Colon (tissue), 2 donors: ENCODE measurements around the gene MROH7.
"Not testable (repeated sequence)": the region's sequence is repeated elsewhere in the genome, so short reads cannot be mapped to it uniquely, and the experiment has no call there.

Experiments
- FAIRE-seq: peaks from 2 replicates; lab custom pipeline; 2012; peaks lifted over from hg19 to GRCh38; lab: Jason Lieb, UNC
- donor health status: control.
- donor health status: control.

MROH7 gene

GRCh38 chr1:54610048-54610447 lies 31.5 kb upstream of the MROH7 start:
- FAIRE-seq: no peak

DNA sequence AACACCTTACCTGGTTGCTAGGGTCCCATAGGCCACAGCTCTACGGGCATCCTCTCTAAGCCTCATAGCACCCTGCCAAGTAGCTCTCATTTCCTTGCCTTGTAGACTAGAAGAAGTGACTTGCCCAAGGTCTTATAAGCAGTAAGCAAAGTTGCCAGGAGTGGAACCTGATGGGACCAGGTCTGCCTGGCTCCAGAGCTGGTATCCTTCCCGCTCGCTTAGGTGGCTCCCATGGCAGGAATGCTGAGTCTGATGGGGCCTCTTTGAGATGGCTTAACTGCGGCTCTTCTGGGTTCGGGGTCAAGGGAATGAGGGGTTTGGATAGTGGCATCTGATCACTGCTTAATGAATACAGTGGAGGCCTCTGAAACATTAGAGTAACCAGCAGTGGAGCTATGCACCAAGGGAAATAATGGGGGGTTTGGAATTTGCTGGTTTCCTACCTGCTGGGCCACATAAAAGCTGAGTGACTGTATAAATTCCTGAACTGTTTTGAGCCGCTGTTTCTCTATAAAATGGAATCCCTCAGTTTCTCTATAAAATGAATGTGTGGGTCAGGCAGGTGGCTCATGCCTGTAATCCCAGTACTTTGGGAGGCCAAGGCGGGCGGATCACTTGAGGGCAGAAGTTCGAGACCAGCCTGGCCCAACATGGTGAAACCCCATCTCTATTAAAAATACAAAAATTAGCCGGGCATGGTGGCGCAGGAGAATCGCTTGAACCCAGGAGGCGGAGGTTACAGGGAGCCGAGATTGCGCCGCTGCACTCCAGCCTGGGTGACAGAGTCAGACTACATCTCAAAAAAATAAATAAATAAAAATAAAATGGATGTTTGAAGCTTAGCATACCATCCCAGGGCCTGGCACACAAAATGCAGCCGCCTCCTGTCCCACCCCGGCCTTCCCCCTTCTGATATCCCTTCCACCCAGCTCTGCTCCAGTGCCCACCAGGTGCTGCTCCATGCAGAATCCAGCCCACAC lies 30.7 kb upstream of the MROH7 start:
- FAIRE-seq: no peak

- no peak for FAIRE-seq
These were observed 30.0 kb upstream of the MROH7 start for GRCh38 chr1:54611621-54612020.

DNA sequence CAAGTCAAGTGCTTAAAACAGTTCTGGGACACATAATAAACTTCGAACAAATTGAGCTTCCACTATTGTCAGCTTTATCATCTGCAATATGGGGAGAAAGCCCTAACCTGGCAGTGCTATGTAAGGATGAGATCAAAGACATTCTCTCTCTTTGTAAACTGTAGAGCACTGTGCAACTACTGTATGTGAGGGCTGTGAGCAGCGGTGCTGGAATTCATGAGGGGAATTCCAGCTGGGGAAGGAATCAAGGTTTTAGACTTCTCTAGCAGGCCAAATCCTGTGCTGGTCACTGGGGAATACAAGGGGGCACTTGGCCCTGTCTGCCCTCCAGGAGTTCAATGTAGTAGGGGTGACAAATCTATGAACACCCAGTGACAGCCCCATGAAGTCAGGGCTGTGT lies 27.6 kb upstream of the MROH7 start:
- FAIRE-seq: no peak

GRCh38 chr1:54614563-54614962 lies 27.0 kb upstream of the MROH7 start:
- FAIRE-seq: no peak

GRCh38 chr1:54615531-54616279 lies 25.9 kb upstream of the MROH7 start:
- no peak for FAIRE-seq

DNA sequence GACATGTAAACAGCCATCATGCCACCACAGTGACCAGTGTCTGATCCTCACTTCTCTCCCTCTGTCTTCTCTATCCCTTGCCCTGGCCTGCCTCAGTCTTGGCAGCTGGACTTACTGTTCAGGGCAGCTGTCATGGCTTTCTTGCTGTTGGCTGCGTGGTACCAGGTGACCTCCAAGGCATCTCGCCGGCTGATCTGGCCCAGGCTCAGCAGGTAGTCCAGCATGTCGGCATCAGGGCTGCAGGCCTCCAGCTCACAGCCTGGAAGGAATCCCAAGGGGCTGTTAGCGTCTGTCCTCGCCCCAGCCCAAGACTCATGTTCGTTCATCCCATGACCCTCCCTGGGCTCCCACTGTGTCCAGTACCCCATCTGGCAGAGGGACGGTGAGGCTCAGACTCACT lies 21.8 kb upstream of the MROH7 start:
- no peak for FAIRE-seq

- FAIRE-seq: no peak
These were observed 18.2 kb upstream of the MROH7 start, which contains the start of gene FAM151A for GRCh38 chr1:54623216-54624007. Gene FAM151A (minus strand): TSS chr1:54623525. CDS start chr1:54623395, 130 bp downstream.

DNA sequence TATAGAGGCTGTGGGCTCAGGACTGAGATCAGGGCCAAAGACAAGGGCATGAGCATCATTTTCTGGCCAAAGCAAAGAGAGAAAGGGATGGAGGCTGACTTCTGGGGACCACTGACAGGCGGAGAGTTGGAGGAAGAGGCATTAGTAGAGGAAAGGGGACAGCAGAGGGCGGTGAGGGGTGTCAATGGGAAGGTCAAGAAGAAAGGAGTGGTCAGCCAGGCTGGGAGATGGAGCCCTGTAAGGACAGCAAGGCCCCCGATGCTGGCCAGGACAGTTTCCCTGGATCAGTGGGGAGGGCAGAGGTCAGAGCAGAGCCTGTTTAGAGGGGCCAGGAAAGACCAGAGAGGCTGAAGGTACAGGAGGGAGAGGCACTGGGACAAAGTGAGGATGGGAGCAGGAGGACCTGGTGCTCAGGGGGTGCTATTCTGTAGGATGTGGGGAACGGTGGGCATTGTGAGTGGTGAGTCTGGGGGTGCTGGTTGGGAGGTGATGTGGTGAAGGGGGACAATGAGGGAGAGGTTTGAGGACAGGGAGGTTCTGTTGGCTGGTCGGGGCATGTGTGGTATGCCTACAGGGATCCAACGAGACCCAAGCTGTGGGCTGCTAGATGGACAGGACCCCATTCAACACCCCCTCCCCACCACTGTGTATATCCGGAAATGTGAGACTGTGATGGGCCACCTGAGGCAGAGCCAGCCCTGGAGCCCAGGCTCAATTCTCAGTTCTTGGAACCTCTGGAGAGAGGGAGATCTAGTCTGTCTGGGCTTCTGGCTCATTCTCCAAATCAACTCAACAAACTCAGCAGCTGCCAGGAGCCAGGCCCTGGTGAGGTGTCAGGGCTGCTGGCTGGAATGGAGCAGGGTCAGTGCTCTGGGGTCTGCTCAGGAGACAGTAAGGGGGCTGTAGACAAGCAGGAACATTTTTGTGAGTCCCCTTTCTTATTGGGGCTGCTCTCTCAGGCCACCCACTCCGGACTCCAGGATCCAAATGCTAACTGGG lies 16.8 kb upstream of the MROH7 start:
- no peak for FAIRE-seq

DNA sequence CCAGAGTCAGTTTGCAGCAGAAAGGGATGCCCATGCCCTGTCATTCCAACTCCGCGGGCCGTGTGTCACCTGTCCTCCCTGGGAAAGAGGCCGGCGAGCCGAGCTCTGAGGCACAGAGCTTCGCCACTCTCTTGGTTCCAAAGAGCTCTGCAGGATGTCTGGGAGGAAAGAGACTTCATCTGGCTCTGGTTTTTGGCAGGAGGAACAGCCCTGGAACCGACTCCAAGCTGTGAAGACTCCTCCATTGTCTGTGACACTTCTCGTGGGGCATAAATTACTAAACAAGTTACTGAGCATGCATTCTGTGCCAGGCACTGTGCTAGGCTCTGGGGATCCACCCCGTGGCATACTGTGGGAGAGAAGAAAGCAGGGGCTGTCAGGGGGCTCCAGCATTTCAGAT lies 14.4 kb upstream of the MROH7 start:
- FAIRE-seq: no peak

DNA sequence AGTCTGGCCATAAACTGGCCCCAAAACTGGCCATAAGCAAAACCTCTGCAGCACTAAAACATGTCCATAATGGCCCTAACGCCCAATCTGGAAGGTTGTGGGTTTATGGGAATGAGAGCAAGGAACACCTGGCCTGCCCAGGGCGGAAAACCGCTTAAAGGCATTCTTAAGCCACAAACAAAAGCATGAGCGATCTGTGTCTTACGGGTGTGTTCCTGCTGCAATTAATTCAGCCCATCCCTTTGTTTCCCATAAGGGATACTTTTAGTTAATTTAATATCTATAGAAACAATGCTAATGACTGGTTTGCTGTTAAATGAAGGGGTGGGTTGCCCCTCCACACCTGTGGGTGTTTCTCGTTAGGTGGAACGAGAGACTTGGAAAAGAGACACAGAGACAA lies 5.8 kb upstream of the MROH7 start:
- not testable (repeated sequence) for FAIRE-seq

GRCh38 chr1:54636461-54637446 lies 4.8 kb upstream of the MROH7 start:
- not testable (repeated sequence) for FAIRE-seq

GRCh38 chr1:54640361-54640760 lies 1.2 kb upstream of the MROH7 start:
- FAIRE-seq: no peak

GRCh38 chr1:54643736-54644135 lies 2.1 kb downstream of the MROH7 start:
- FAIRE-seq: no peak

GRCh38 chr1:54645806-54646676 lies 4.5 kb downstream of the MROH7 start:
- FAIRE-seq: no peak

DNA sequence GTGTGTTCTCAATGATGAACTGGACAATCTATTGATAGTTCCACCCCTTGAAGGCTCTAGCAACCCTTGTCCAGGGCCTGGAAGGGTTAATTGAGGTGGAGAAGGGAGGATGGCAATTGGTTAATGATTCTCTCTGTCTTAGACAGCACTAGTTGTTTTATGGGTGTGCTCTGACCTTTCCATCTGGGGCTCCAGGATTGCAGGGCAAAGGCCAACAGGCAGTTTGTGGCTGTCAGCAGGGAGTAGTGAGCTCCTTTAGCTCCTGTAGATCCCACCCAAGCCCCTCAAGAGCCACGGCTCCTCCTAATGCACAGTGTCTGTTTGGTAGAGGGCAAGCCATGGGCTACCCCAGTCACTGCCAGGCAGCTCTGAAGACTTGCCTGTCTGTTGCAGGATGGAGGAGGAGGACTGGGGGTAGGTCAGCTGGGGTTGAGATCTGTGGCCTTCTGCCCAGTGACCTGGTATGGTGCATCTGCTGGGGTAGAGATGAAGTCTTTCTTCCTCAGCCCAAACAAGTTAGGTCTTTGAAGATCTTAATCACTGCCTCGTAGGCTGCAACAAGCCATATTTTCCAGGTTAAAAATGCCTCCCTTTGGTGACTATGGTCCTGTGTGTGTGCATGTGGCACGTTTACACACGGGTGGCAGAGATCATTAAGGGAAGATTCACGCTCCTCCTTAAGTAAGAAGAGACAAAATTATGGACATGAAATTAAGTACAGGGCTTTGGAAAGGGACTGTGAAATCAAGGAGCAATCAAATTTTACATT lies 7.7 kb downstream of the MROH7 start:
- no peak for FAIRE-seq

DNA sequence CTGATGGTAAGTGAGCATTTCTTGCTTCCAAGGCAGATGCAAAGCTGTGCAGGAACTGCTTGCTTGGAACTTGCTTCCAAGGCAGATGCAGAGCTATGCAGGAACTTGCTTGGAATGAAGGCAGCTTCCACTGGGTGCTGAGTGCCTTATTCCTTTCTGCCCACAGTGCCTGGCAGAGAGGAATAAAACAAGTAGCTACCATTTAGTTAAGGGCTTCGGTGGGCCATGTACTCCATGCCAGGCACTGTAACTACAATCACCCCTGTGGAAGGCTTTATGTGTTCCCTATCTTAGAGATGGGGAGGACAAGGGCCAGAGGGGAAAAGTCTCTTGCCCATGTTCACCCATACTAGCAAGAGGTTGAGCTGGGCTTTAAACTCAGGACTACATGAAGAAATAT lies 8.3 kb downstream of the MROH7 start:
- FAIRE-seq: no peak

DNA sequence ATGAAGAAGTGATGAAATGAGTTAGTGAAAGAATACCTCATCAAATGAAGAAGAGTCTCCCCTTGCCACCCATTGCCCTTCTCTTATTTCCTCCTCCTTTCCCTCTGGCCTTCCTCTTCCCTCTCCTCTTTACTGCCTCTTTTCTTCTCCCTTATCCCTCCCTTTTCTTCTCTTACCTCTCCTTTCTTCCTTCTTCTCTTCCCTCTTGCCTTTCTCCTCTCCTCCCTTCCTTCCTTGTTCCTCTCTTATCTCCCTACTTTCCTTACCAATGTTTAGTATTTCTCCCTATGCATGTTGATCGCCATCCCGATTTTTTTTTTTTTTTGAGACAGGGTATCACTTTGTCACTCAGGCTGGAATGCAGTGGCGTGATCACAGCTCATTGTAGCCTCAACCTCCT lies 8.8 kb downstream of the MROH7 start:
- no peak for FAIRE-seq
